IMR-90 (cell line): ENCODE data around the gene TMEM117. TPM values are rescaled to one million over a fixed set of nuclear protein-coding genes. Genes with fewer than 3 reads are reported as not detected.

Experiments
- ATAC-seq: fragments of 200-7000 bp; cut with Tn5 transposase; 2 replicates; pipeline ENCODE4 v1.9.1; 2020; ENCODE audit warnings: low read depth, mild to moderate bottlenecking, moderate library complexity
- BruUV-seq: library from RNA; stranded (reverse); fragments of 400-500 nt; replicated peaks from 2 replicates; lab custom pipeline; 2021; lab: Mats Ljungman, UMichigan
- CTCF ChIA-PET: fragments of 300-600 bp; formaldehyde crosslinking; extraction: SDS; loops from one replicate; lab custom pipeline; 2021; ENCODE audit warnings: antibody characterized with exemption; lab: Yijun Ruan, JAX
- POLR2A ChIA-PET: fragments of 300-600 bp; sonication (Branson Sonifier 250); formaldehyde crosslinking; loops from one replicate; lab custom pipeline; 2022; ENCODE audit warnings: antibody characterized with exemption; ENCODE audit not compliant: unreplicated experiment; lab: Charles Lee
- DNase-seq: peaks from one replicate; pipeline ENCODE4 v3.0.0; 2013
- H2AFZ ChIP-seq: replicated peaks from 2 replicates; pipeline ENCODE3; 2013; ENCODE audit warnings: low read length, mild to moderate bottlenecking; ENCODE audit not compliant: poor library complexity
- H2AK5ac ChIP-seq: 2 replicates; pipeline ENCODE4 v1.6.1; 2013; ENCODE audit warnings: low read depth, low read length, inconsistent platforms
- H2AK9ac ChIP-seq: replicated peaks from 2 replicates; pipeline ENCODE3; 2013; ENCODE audit warnings: mild to moderate bottlenecking, low read depth, low read length, moderate library complexity; ENCODE audit not compliant: poor library complexity
- H2BK120ac ChIP-seq: 2 replicates; pipeline ENCODE4 v1.6.1; 2013; ENCODE audit warnings: low read depth, low read length, inconsistent platforms
- H2BK15ac ChIP-seq: 3 replicates; pipeline ENCODE4 v1.6.1; 2013; ENCODE audit warnings: low read depth, low read length, inconsistent platforms
- H2BK20ac ChIP-seq: 2 replicates; pipeline ENCODE4 v1.6.1; 2013; ENCODE audit warnings: low read depth, mild to moderate bottlenecking, inconsistent platforms, low read length, moderate library complexity
- H2BK5ac ChIP-seq: 2 replicates; pipeline ENCODE4 v1.6.1; 2013; ENCODE audit warnings: mild to moderate bottlenecking, low read depth, low read length, inconsistent platforms; ENCODE audit not compliant: poor library complexity, severe bottlenecking
- H3K14ac ChIP-seq: replicated peaks from 2 replicates; pipeline ENCODE4 v1.6.1; 2013; ENCODE audit warnings: low read depth, low read length, inconsistent platforms
- H3K18ac ChIP-seq: 2 replicates; pipeline ENCODE4 v1.6.1; 2013; ENCODE audit warnings: low read depth, low read length, control low read depth
- H3K23ac ChIP-seq: 2 replicates; pipeline ENCODE4 v1.6.1; 2013; ENCODE audit warnings: low read depth, low read length, inconsistent platforms
- H3K27ac ChIP-seq: 2 replicates; pipeline ENCODE4 v1.5.1; 2013; ENCODE audit warnings: mild to moderate bottlenecking, control low read depth, low read length; ENCODE audit not compliant: insufficient read depth
- H3K27me3 ChIP-seq: 2 replicates; pipeline ENCODE4 v1.6.1; 2013; ENCODE audit warnings: low read length; ENCODE audit not compliant: control insufficient read depth, insufficient read depth
- H3K36me3 ChIP-seq: 2 replicates; pipeline ENCODE4 v1.6.1; 2013; ENCODE audit warnings: low read length, mixed read lengths; ENCODE audit not compliant: control insufficient read depth, insufficient read depth
- H3K4ac ChIP-seq: 2 replicates; pipeline ENCODE4 v1.6.1; 2013; ENCODE audit warnings: low read depth, low read length, inconsistent platforms
- H3K4me1 ChIP-seq: 2 replicates; pipeline ENCODE4 v1.6.1; 2013; ENCODE audit warnings: low read length, mixed read lengths; ENCODE audit not compliant: control insufficient read depth, insufficient read depth
- H3K4me2 ChIP-seq: 2 replicates; pipeline ENCODE4 v1.6.1; 2013; ENCODE audit warnings: low read depth, mild to moderate bottlenecking, control low read depth, low read length, moderate library complexity
- H3K4me3 ChIP-seq: 2 replicates; pipeline ENCODE4 v1.5.1; 2013; ENCODE audit warnings: low read depth, mild to moderate bottlenecking, control low read depth, low read length, moderate library complexity; ENCODE audit not compliant: insufficient read depth
- H3K56ac ChIP-seq: 2 replicates; pipeline ENCODE4 v1.6.1; 2013; ENCODE audit warnings: low read length, inconsistent platforms; ENCODE audit not compliant: insufficient read depth; ENCODE audit errors: extremely low read depth
- H3K79me1 ChIP-seq, 2 experiments: 2 replicates each; pipeline ENCODE4 v1.6.1; 2013; ENCODE audit warnings: low read length in 2 of 2, inconsistent platforms in 1 of 2, low read depth in 1 of 2
- H3K9ac ChIP-seq: 2 replicates; pipeline ENCODE4 v1.6.1; 2013; ENCODE audit warnings: low read depth, low read length, control low read depth
- H3K9me1 ChIP-seq: 2 replicates; pipeline ENCODE4 v1.6.1; 2013; ENCODE audit warnings: low read length, inconsistent platforms; ENCODE audit not compliant: insufficient read depth
- H3K9me3 ChIP-seq: 2 replicates; pipeline ENCODE4 v1.6.1; 2013; ENCODE audit warnings: low read length; ENCODE audit not compliant: control insufficient read depth, insufficient read depth
- H4K20me1 ChIP-seq: 2 replicates; pipeline ENCODE4 v1.6.1; 2013; ENCODE audit warnings: low read length, inconsistent platforms; ENCODE audit not compliant: insufficient read depth
- H4K5ac ChIP-seq: 2 replicates; pipeline ENCODE4 v1.6.1; 2013; ENCODE audit warnings: mild to moderate bottlenecking, low read depth, low read length, control low read depth
- H4K8ac ChIP-seq, 2 experiments: 2 replicates each; pipeline ENCODE4 v1.6.1; 2013; ENCODE audit warnings: low read depth in 2 of 2, low read length in 2 of 2, control low read depth in 1 of 2, inconsistent platforms in 1 of 2
- H4K91ac ChIP-seq: 2 replicates; pipeline ENCODE4 v1.6.1; 2013; ENCODE audit warnings: low read depth, low read length, inconsistent platforms; ENCODE audit not compliant: insufficient read depth
- ELK1 ChIP-seq: fragments of 150-350 bp; IDR thresholded peaks from 2 replicates; pipeline ENCODE4 v1.6.1; 2016; ENCODE audit warnings: low read depth, mild to moderate bottlenecking, low read length, moderate library complexity, borderline replicate concordance
- POLR2A ChIP-seq: IDR thresholded peaks from 2 replicates; pipeline ENCODE4 v1.6.1; 2012; ENCODE audit warnings: mild to moderate bottlenecking, low read depth, low read length
- WGBS, 2 experiments: methylation state at CpG; one replicate each; pipeline versions ENCODE4 v1.1.5 to v1.1.7; 2013; ENCODE audit warnings: missing lambda C conversion rate in 2 of 2; ENCODE audit not compliant: insufficient read length in 1 of 2; ENCODE audit errors: extremely low coverage in 2 of 2; 5-methylcytosine and 5-hydroxymethylcytosine counted together
- dilution Hi-C: fragments of 300-500 bp; cut with HindIII; formaldehyde crosslinking; loops from one replicate; pipeline ENCODE4 v1.14.3; 2018; ENCODE audit warnings: low sequenced_read_pairs; ENCODE audit not compliant: unreplicated experiment
- in situ Hi-C: fragments of 300-500 bp; cut with MboI; formaldehyde crosslinking; loops from 3 replicates; pipeline ENCODE4 v1.14.3; 2019; ENCODE audit warnings: low sequenced_read_pairs, inconsistent platforms, mixed read lengths
- intact Hi-C: fragments of 100-400 bp; cut with micrococcal nuclease; formaldehyde crosslinking; loops from 2 replicates; pipeline ENCODE4 v1.10.0; 2022
- polyA plus RNA-seq, 3 experiments: library from polyadenylated mRNA; depleted of rRNA; stranded (reverse); fragments of >200 nt; gene quantifications; 2 replicates each; pipeline ENCODE4 v1.2.3, GENCODE V29; 2012; ENCODE audit warnings: low replicate concordance in 1 of 3
- total RNA-seq: library from RNA; depleted of rRNA; stranded (reverse); fragments of >200 nt; gene quantifications from 2 replicates; pipeline ENCODE4 v1.2.3, GENCODE V29; 2012
- TF ChIP-seq, protein P1 (sequence below): fragments of 150-350 bp; IDR thresholded peaks from 2 replicates; pipeline ENCODE4 v1.6.1; 2017; ENCODE audit warnings: mild to moderate bottlenecking, antibody characterized with exemption, low read length, low read depth

TMEM117 gene
- total and polyA plus RNA-seq, 2 of the 4 experiments (the other 2 are of a cell fraction) = 8.7 to 21.0 TPM

DNA sequence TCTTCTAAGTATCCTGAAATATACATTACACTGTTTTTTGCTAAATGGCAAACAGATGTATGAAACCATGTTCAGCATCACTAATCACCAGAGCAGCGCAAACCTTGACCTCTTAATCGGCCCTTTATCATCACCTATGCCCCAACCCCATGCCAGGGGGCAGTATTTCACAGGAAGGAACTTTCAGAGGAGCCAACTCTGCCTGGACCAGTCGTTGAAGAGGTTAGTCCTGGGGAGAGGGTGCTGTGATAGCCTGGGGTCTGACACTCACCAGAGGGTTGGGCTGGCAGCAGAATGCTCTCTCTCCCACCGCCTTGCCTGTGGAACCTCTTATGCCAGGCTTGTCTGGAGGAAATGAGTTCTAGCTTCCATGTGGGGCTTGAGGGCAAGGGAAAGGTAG, 411.7 kb downstream of the TMEM117 start:
- Histone ChIP-seq H3K23ac (no peak overlapping the region), H3K79me1 (no peaks in the 10 kb centered on the region), H3K27ac (no peak overlapping the region), H2BK120ac (no peak overlapping the region), H4K20me1 (no peaks in the 10 kb centered on the region), H2AK5ac (no peak overlapping the region), H2BK20ac (no peak overlapping the region), H3K9me3 (no peaks in the 10 kb centered on the region), H2AFZ (no peak overlapping the region), H3K14ac (no peak overlapping the region), H3K4ac (no peak overlapping the region), H4K91ac (no peak overlapping the region), H3K56ac (no peak overlapping the region), H2AK9ac (no peak overlapping the region), H3K36me3 (no peaks in the 10 kb centered on the region), H3K9ac (no peak overlapping the region), H4K8ac (no peak overlapping the region), H3K27me3 (no peaks in the 10 kb centered on the region), H3K4me2 (no peak overlapping the region), H2BK5ac (no peak overlapping the region), H3K4me1 (peaks cover 1% of the 10 kb centered on the region; the same call in 1 of the 2 replicates), H3K9me1 (no peaks in the 10 kb centered on the region), H4K5ac (no peak overlapping the region), H3K4me3 (no peak overlapping the region), H2BK15ac (no peak overlapping the region), H3K18ac (no peak overlapping the region)
- no peak for ATAC-seq
- intact Hi-C loops = no loop called here
- CTCF ChIA-PET = interaction anchor here (1.0 kb wide), 1 partner anchor 13 kb away, joined by 4 read pairs; no protein-coding TSS in a partner anchor
- WGBS, 2 experiments = 100% methylated on average over 1 of the region's 4 CpGs; no CpG with 5 or more reads in 1 of the 2 experiments
- POLR2A ChIA-PET = no interaction called here
- TF ChIP-seq, protein P1, sequence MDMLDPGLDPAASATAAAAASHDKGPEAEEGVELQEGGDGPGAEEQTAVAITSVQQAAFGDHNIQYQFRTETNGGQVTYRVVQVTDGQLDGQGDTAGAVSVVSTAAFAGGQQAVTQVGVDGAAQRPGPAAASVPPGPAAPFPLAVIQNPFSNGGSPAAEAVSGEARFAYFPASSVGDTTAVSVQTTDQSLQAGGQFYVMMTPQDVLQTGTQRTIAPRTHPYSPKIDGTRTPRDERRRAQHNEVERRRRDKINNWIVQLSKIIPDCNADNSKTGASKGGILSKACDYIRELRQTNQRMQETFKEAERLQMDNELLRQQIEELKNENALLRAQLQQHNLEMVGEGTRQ = no peak
- no peak for TF ChIP-seq ELK1
- no peak for TF ChIP-seq POLR2A
- in situ Hi-C loops = no loop called here
- DNase-seq = no peak
- BruUV-seq = no TSS peak
- dilution Hi-C loops = no loop called here
